ENCODE results near the gene CACNA1E. TPM values are rescaled to one million over a fixed set of nuclear protein-coding genes. Genes with fewer than 3 reads are reported as not detected.

Gene CACNA1E
- total and polyA plus RNA-seq, 2 of the 4 experiments (the other 2 are of a cell fraction) = not detected

DNA sequence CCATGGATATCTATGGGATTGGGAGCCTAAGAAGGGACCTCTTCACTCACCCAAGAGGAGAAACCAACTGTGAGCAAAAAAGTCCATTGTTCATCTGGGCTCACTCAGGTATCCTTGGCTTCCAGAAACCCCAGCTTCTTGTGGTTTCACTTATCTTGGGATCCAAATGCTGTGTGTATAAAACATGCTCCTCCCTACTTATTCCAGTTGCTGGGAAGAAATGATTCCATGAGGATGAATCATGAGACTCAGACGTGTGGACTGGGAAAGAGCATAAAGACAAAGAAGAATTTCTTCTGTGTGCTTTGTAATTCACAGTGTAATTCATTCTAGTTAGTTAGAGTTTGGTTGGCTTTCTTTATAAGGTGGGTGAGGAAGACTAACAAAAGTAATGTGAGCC is 294.5 kb downstream of the CACNA1E start:
- Histone ChIP-seq H4K91ac (ENCODE audit: insufficient read depth, low read depth, low read length) (no peak overlapping the region), H3K79me1 (ENCODE audit: low read depth in 1 of 2, low read length in 2 of 2) (no peaks in the 10 kb centered on the region), H2BK15ac (ENCODE audit: low read depth, low read length) (no peak overlapping the region), H3K4ac (ENCODE audit: low read depth, low read length) (no peak overlapping the region), H3K27ac (ENCODE audit: insufficient read depth, low read length) (no peak overlapping the region), H3K23ac (ENCODE audit: low read depth, low read length) (no peak overlapping the region), H3K18ac (ENCODE audit: low read depth, low read length) (no peak overlapping the region), H2AK9ac (replicated peaks; ENCODE audit: low read depth, low read length, poor library complexity) (no peak overlapping the region), H3K27me3 (ENCODE audit: control insufficient read depth, insufficient read depth, low read length) (no peaks in the 10 kb centered on the region), H4K5ac (ENCODE audit: low read depth, low read length) (no peak overlapping the region), H3K4me2 (ENCODE audit: low read depth, low read length) (no peak overlapping the region), H3K9me1 (ENCODE audit: insufficient read depth, low read length) (no peaks in the 10 kb centered on the region), H3K4me1 (ENCODE audit: control insufficient read depth, insufficient read depth, low read length) (no peaks in the 10 kb centered on the region), H3K56ac (ENCODE audit: extremely low read depth, insufficient read depth, low read length) (no peak overlapping the region), H2BK5ac (ENCODE audit: low read depth, low read length, poor library complexity, severe bottlenecking) (no peak overlapping the region), H2BK120ac (ENCODE audit: low read depth, low read length) (no peak overlapping the region), H3K9ac (ENCODE audit: low read depth, low read length) (no peak overlapping the region), H3K14ac (replicated peaks; ENCODE audit: low read depth, low read length) (no peak overlapping the region), H3K4me3 (ENCODE audit: insufficient read depth, low read depth, low read length) (no peak overlapping the region), H2AK5ac (ENCODE audit: low read depth, low read length) (no peak overlapping the region), H4K8ac (ENCODE audit: low read depth in 2 of 2, low read length in 2 of 2) (no peak overlapping the region), H2AFZ (replicated peaks; ENCODE audit: low read length, poor library complexity) (no peak overlapping the region), H3K36me3 (ENCODE audit: control insufficient read depth, insufficient read depth, low read length) (no peaks in the 10 kb centered on the region), H2BK20ac (ENCODE audit: low read depth, low read length) (no peak overlapping the region), H3K9me3 (ENCODE audit: control insufficient read depth, insufficient read depth, low read length) (peaks cover 19% of the 10 kb centered on the region), H4K20me1 (ENCODE audit: insufficient read depth, low read length) (no peaks in the 10 kb centered on the region)
- no peak for ATAC-seq (ENCODE audit: low read depth)
- in situ Hi-C loops (cut with MboI; ENCODE audit: low sequenced_read_pairs) (no loop called here), dilution Hi-C loops (cut with HindIII; ENCODE audit: low sequenced_read_pairs, unreplicated experiment) (no loop called here), intact Hi-C loops (cut with micrococcal nuclease) (no loop called here)
- TF ChIP-seq MXI1 (IDR thresholded peaks at IDR 0.05; ENCODE audit: borderline replicate concordance, low read depth, low read length) (no peak), MAFK (IDR thresholded peaks at IDR 0.05; ENCODE audit: low read depth, low read length) (no peak), CEBPB (IDR thresholded peaks at IDR 0.05; ENCODE audit: low read depth, low read length) (no peak), RCOR1 (IDR thresholded peaks at IDR 0.05; ENCODE audit: insufficient replicate concordance, low read length) (no peak), POLR2A (IDR thresholded peaks at IDR 0.05; ENCODE audit: low read depth, low read length) (no peak), RAD21 (IDR thresholded peaks at IDR 0.05; ENCODE audit: low read length) (no peak)
- ChIA-PET CTCF (no interaction called here), POLR2A (ENCODE audit: unreplicated experiment) (no interaction called here)
- BruUV-seq (replicated peaks) = no TSS peak
- DNase-seq = no peak
- 0% methylated on average over 1 of the region's 1 CpG; no CpG with 5 or more reads in 1 of the 2 experiments for WGBS, 2 experiments (ENCODE audit: extremely low coverage in 2 of 2, insufficient read length in 1 of 2)

All from IMR-90 (cell line).